Measurements from ENCODE around the gene ALDOB.

The ALDOB gene

DNA sequence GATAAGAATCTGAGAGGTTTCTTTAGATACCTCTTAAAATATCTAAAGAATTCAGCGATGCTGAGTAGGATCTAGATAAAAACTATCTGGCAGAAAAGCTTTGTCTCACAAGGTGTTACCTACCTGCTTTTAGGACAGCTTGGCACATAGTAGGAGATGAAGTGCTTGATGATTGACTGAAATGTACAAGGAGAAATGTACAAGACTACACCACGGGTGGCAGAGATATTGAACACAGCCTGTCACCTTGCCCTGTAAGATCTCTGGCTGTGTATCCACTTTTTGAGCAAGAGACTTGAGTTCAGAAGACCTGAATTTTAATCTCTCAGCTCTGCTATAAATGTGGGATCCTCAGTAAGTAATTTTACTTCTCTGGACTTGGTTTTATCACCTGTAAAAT is 15.7 kb downstream of the ALDOB start:
- peaks cover 0 to 27% of the 10 kb centered on the region in 2 donors for H3K36me3 ChIP-seq (ENCODE audit: control insufficient read depth in 1 of 2, insufficient read depth in 2 of 2, low read length in 2 of 2)
- peaks cover 6 to 38% of the 10 kb centered on the region in 2 donors for H3K9me3 ChIP-seq (ENCODE audit: control insufficient read depth in 1 of 2, low read length in 2 of 2)
- no peaks in the 10 kb centered on the region for H3K4me1 ChIP-seq (ENCODE audit: control insufficient read depth in 1 of 2, insufficient read depth in 2 of 2, low read length in 2 of 2)
- no peak overlapping the region for H3K4me3 ChIP-seq (ENCODE audit: low read depth in 1 of 2, low read length in 2 of 2)
- H3K27ac ChIP-seq (ENCODE audit: low read length), result no peak overlapping the region
- no peaks in the 10 kb centered on the region for H3K27me3 ChIP-seq (ENCODE audit: low read depth, low read length)

DNA sequence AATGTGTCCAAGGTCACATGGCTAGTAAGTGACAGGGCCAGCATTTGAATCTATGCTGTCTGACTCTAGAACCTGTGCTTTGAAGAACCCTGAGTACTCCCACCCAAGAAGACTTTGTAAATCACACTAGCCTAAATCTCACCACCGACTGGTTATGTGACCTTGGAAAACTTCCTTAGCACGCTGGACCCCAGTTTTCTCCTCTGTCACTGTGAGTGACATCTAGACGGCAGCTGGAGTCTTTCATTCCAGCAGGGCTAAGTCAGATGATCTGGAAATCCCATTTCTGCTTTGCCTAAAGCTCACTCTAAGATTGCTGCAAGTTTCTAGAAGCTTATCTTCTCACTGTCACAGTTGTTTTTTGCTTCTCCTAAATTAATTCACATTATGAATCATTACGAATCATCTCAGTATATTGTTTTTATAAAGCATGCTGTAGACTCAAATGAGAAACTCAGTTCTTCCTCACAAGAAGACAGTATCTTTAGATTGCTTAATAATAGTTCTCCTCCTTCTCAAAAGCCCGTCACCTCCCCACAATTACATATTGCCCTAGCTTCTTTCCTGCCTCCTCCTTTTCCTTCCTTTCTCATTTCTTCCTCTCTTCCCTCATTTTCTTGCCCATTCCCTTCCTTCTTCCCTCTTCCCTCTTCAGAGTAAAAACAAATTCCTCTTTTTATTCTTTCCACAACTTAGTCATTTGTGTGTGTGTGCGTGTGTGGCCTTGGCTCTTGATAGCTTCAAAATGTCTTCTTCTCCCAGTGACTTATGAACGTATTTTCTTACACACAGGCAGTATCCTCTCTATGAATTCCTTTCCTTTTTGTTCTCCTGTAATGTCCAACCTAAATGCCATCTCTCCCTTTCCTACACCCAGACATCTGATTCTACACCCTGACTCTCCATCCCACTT is 16.8 kb downstream of the ALDOB start:
- Histone ChIP-seq H3K36me3 (ENCODE audit: control insufficient read depth in 1 of 2, insufficient read depth in 2 of 2, low read length in 2 of 2) (peaks cover 0 to 34% of the 10 kb centered on the region in 2 donors), H3K27ac (ENCODE audit: low read length) (no peak overlapping the region), H3K9me3 (ENCODE audit: control insufficient read depth in 1 of 2, low read length in 2 of 2) (peaks cover 6 to 47% of the 10 kb centered on the region in 2 donors)

DNA sequence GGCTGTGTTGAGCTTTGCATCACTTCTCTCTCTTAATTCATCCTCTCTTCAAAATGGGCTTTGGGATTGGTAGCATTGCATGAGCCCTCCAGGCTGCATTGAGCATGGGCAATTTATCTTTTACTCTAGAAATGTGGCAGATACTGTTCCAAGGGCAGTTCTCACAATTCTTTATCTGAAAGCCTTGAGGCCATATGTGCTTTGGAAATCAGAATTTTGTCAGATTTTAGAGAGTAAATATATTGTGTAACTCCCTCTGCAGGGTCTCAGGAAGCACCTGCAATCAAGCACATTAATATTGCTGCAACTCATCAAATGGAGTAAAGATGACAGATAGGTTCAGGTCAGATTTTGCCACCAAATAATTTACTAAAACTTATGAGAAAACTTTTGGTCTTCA is 17.6 kb downstream of the ALDOB start:
- Histone ChIP-seq H3K4me3 (ENCODE audit: low read depth in 1 of 2, low read length in 2 of 2) (no peak overlapping the region), H3K36me3 (ENCODE audit: control insufficient read depth in 1 of 2, insufficient read depth in 2 of 2, low read length in 2 of 2) (peaks cover 0 to 42% of the 10 kb centered on the region in 2 donors), H3K27ac (ENCODE audit: low read length) (no peak overlapping the region), H3K9me3 (ENCODE audit: control insufficient read depth in 1 of 2, low read length in 2 of 2) (peaks cover 12 to 55% of the 10 kb centered on the region in 2 donors), H3K4me1 (ENCODE audit: control insufficient read depth in 1 of 2, insufficient read depth in 2 of 2, low read length in 2 of 2) (no peaks in the 10 kb centered on the region), H3K27me3 (ENCODE audit: low read depth, low read length) (no peaks in the 10 kb centered on the region)

More for the DNA sequence above, 16.8 kb downstream of the ALDOB start:
- no peak overlapping the region for H3K4me3 ChIP-seq (ENCODE audit: low read depth in 1 of 2, low read length in 2 of 2)
- no peaks in the 10 kb centered on the region for H3K4me1 ChIP-seq (ENCODE audit: control insufficient read depth in 1 of 2, insufficient read depth in 2 of 2, low read length in 2 of 2)
- no peaks in the 10 kb centered on the region for H3K27me3 ChIP-seq (ENCODE audit: low read depth, low read length)

DNA sequence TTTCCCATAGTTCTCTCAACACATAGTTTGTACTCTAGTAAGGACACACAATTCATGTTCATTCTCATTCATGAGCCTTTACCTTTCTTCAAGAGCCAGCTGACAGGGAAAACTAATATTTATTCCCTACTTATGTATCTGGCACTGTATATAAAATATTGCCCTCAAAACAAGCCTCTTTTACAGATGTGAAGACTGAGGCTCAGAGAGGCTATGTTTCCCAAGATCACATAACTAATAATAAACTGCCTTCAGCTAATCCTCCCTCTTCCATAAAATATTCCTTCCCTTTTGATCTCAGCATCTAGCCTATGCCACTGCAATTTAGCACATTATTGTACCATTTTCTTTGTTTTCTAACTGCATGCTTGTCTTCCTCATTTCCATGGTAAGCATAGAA is 18.2 kb downstream of the ALDOB start:
- peaks cover 0 to 46% of the 10 kb centered on the region in 2 donors for H3K36me3 ChIP-seq (ENCODE audit: control insufficient read depth in 1 of 2, insufficient read depth in 2 of 2, low read length in 2 of 2)
- no peak overlapping the region for H3K27ac ChIP-seq (ENCODE audit: low read length)
- no peaks in the 10 kb centered on the region for H3K4me1 ChIP-seq (ENCODE audit: control insufficient read depth in 1 of 2, insufficient read depth in 2 of 2, low read length in 2 of 2)
- H3K9me3 ChIP-seq (ENCODE audit: control insufficient read depth in 1 of 2, low read length in 2 of 2), result peaks cover 16 to 60% of the 10 kb centered on the region in 2 donors
- no peak overlapping the region for H3K4me3 ChIP-seq (ENCODE audit: low read depth in 1 of 2, low read length in 2 of 2)
- H3K27me3 ChIP-seq (ENCODE audit: low read depth, low read length), result no peaks in the 10 kb centered on the region

DNA sequence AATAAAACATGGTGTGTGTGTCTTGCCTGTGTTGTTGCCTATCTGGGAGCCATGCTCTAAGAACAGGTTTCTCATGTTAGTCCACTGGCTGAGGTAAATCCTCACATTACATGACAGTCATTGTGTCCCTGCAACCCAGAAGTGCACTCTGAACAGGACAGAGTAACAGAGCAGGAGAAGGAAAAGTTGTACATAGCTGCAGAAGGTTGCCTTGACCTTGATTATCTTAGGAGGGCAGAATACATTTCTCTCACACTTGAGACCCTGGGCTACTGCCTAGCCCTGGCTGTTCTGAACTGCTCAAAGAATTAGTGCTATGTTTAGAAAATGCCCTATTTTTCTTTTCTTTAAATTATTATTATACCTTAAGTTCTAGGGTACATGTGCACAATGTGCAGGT is 20.0 kb downstream of the ALDOB start:
- peaks cover 0 to 34% of the 10 kb centered on the region in 2 donors for H3K36me3 ChIP-seq (ENCODE audit: control insufficient read depth in 1 of 2, insufficient read depth in 2 of 2, low read length in 2 of 2)
- H3K9me3 ChIP-seq (ENCODE audit: control insufficient read depth in 1 of 2, low read length in 2 of 2), result peaks cover 24 to 66% of the 10 kb centered on the region in 2 donors
- no peak overlapping the region for H3K4me3 ChIP-seq (ENCODE audit: low read depth in 1 of 2, low read length in 2 of 2)
- H3K4me1 ChIP-seq (ENCODE audit: control insufficient read depth in 1 of 2, insufficient read depth in 2 of 2, low read length in 2 of 2), result no peaks in the 10 kb centered on the region
- no peak overlapping the region for H3K27ac ChIP-seq (ENCODE audit: low read length)
- H3K27me3 ChIP-seq (ENCODE audit: low read depth, low read length), result no peaks in the 10 kb centered on the region

DNA sequence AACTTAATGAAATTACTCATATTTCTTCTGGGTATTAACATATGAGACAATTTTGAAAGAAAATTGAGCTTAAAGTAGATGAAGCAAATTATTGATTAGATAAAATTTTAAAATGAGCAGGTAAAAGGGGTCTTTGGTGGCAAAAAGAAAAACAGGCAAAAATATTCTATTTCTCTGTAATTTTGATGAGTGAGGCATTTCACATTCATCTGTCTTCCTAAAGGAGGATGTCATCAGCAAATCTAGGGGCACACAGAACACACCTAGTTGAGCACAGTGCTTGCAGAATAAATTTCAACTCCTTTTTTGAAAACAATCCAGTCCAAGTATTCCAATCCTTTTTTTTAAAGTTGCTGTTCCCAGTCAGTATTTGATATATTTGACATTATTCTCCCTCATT is 20.7 kb downstream of the ALDOB start:
- Histone ChIP-seq H3K4me3 (ENCODE audit: low read depth in 1 of 2, low read length in 2 of 2) (no peak overlapping the region), H3K9me3 (ENCODE audit: control insufficient read depth in 1 of 2, low read length in 2 of 2) (peaks cover 32 to 71% of the 10 kb centered on the region in 2 donors), H3K4me1 (ENCODE audit: control insufficient read depth in 1 of 2, insufficient read depth in 2 of 2, low read length in 2 of 2) (no peaks in the 10 kb centered on the region), H3K27me3 (ENCODE audit: low read depth, low read length) (no peaks in the 10 kb centered on the region), H3K36me3 (ENCODE audit: control insufficient read depth in 1 of 2, insufficient read depth in 2 of 2, low read length in 2 of 2) (peaks cover 0 to 39% of the 10 kb centered on the region in 2 donors), H3K27ac (ENCODE audit: low read length) (no peak overlapping the region)

DNA sequence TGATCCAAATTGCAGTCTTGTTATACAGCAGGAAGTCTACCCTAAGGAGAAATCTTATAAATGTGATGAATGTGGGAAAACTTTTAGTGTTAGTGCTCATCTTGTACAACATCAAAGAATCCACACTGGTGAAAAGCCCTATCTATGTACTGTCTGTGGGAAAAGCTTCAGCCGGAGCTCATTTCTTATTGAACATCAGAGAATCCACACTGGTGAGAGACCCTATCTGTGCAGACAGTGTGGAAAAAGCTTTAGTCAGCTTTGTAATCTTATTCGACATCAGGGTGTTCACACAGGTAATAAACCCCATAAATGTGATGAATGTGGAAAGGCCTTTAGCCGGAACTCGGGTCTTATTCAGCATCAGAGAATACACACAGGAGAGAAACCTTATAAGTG is 26.5 kb downstream of the ALDOB start:
- peaks cover 44 to 75% of the 10 kb centered on the region in 2 donors for H3K36me3 ChIP-seq (ENCODE audit: control insufficient read depth in 1 of 2, insufficient read depth in 2 of 2, low read length in 2 of 2)
- H3K4me3 ChIP-seq (ENCODE audit: low read depth in 1 of 2, low read length in 2 of 2), result peak overlapping the region; percentile 35 to 49
- H3K27ac ChIP-seq (ENCODE audit: low read length), result no peak overlapping the region
- no peaks in the 10 kb centered on the region for H3K4me1 ChIP-seq (ENCODE audit: control insufficient read depth in 1 of 2, insufficient read depth in 2 of 2, low read length in 2 of 2)
- H3K9me3 ChIP-seq (ENCODE audit: control insufficient read depth in 1 of 2, low read length in 2 of 2), result peaks cover 78 to 81% of the 10 kb centered on the region in 2 donors
- H3K27me3 ChIP-seq (ENCODE audit: low read depth, low read length), result no peaks in the 10 kb centered on the region

DNA sequence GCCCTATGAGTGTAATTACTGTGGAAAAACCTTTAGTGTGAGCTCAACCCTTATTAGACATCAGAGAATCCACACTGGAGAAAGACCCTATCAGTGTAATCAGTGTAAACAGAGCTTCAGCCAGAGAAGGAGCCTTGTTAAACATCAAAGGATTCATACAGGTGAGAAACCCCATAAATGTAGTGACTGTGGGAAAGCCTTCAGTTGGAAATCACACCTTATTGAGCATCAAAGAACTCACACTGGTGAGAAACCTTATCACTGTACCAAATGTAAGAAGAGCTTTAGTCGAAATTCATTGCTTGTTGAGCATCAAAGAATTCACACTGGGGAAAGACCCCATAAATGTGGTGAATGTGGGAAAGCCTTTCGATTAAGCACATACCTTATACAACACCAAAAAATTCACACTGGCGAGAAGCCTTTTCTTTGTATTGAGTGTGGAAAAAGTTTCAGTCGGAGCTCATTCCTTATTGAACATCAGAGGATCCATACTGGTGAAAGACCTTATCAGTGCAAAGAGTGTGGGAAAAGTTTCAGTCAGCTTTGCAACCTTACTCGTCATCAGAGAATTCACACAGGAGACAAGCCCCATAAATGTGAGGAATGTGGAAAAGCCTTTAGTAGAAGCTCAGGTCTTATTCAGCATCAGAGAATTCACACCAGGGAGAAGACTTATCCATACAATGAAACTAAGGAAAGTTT is 27.0 kb downstream of the ALDOB start:
- Histone ChIP-seq H3K36me3 (ENCODE audit: control insufficient read depth in 1 of 2, insufficient read depth in 2 of 2, low read length in 2 of 2) (peaks cover 50 to 78% of the 10 kb centered on the region in 2 donors), H3K9me3 (ENCODE audit: control insufficient read depth in 1 of 2, low read length in 2 of 2) (peaks cover 82 to 83% of the 10 kb centered on the region in 2 donors), H3K4me1 (ENCODE audit: control insufficient read depth in 1 of 2, insufficient read depth in 2 of 2, low read length in 2 of 2) (no peaks in the 10 kb centered on the region), H3K27me3 (ENCODE audit: low read depth, low read length) (no peaks in the 10 kb centered on the region), H3K27ac (ENCODE audit: low read length) (no peak overlapping the region), H3K4me3 (ENCODE audit: low read depth in 1 of 2, low read length in 2 of 2) (peak overlapping the region; percentile 22 to 49)

DNA sequence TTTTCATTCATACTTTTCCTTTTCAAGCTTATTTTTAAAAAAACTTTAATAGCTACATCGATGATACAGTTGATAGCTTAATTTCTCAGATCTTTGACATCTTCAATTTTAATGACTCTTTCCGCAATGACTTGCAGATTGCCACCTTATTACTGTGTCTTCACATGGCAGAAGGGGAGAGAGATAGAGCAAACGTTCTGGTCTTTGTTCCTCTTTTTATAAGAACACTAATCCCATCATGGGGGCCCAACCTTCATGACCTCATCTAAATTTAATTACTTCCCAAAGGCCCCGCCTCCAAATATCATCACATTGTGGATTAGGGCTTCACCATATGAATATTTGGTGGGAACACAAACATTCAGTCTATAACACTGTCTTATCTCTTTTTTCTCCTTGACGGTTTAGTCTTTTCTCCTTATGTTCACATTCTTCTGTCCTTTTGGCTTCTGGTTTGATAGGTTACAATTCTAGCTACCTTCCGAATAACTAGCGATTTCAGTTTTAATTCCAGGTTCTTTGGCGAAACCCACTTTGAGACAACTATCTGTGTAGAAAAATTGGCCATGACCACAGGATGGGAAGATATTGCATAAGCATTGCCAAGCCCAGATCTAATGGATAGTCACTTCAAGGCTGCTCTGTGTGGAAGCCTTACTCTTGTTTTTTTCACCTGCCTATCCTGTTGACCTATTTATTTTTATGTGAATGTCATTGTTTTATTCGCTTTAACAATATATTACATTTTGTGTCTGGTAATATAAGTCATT is 31.9 kb downstream of the ALDOB start:
- Histone ChIP-seq H3K27ac (ENCODE audit: low read length) (no peak overlapping the region), H3K9me3 (ENCODE audit: control insufficient read depth in 1 of 2, low read length in 2 of 2) (peaks cover 50 to 53% of the 10 kb centered on the region in 2 donors), H3K4me1 (ENCODE audit: control insufficient read depth in 1 of 2, insufficient read depth in 2 of 2, low read length in 2 of 2) (peaks cover 7 to 17% of the 10 kb centered on the region in 2 donors), H3K27me3 (ENCODE audit: low read depth, low read length) (no peaks in the 10 kb centered on the region), H3K36me3 (ENCODE audit: control insufficient read depth in 1 of 2, insufficient read depth in 2 of 2, low read length in 2 of 2) (peaks cover 73 to 88% of the 10 kb centered on the region in 2 donors), H3K4me3 (ENCODE audit: low read depth in 1 of 2, low read length in 2 of 2) (peak overlapping the region; percentile 1 to 31)

DNA sequence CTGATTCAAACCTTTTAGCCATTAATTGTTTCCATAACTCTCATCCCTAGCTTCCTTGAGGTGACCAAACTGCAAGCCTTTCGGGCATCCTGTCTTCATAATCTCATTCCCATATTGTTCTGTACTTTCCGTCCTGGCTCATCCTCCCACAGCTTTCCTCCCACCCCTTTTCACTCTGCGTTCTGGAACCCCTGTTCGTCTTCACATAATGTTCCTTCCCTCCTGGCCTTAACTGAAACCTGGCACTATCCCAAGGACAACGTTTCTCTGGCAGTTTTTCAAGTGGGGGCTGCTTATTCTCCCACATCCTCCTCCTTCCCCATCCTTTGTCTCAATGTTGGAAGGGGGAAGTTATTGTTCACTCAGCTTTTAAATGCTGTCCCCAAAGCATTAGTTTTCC is 35.5 kb downstream of the ALDOB start:
- Histone ChIP-seq H3K9me3 (ENCODE audit: control insufficient read depth in 1 of 2, low read length in 2 of 2) (peaks cover 14 to 22% of the 10 kb centered on the region in 2 donors), H3K4me3 (ENCODE audit: low read depth in 1 of 2, low read length in 2 of 2) (peak overlapping the region; percentile 80 to 93), H3K27me3 (ENCODE audit: low read depth, low read length) (no peaks in the 10 kb centered on the region), H3K36me3 (ENCODE audit: control insufficient read depth in 1 of 2, insufficient read depth in 2 of 2, low read length in 2 of 2) (peaks cover 51 to 52% of the 10 kb centered on the region in 2 donors), H3K27ac (ENCODE audit: low read length) (no peak overlapping the region), H3K4me1 (ENCODE audit: control insufficient read depth in 1 of 2, insufficient read depth in 2 of 2, low read length in 2 of 2) (peaks cover 10 to 26% of the 10 kb centered on the region in 2 donors)

DNA sequence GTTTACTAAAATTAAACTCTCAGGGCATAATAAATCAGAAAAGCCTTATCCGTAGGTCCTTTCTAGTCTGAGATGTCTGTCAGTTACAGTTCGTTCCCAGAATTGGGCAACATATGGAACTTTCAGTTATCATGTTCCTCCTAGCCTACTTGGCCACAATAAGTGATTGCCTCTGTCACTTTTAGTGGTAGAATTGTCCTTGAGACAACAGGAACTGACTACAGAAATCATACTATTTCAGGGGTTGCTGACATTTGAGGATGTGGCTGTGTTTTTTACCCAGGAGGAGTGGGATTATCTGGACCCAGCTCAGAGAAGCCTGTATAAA is 36.0 kb downstream of the ALDOB start:
- no peaks in the 10 kb centered on the region for H3K27me3 ChIP-seq (ENCODE audit: low read depth, low read length)
- H3K9me3 ChIP-seq (ENCODE audit: control insufficient read depth in 1 of 2, low read length in 2 of 2), result peaks cover 9 to 17% of the 10 kb centered on the region in 2 donors
- H3K4me1 ChIP-seq (ENCODE audit: control insufficient read depth in 1 of 2, insufficient read depth in 2 of 2, low read length in 2 of 2), result peaks cover 10 to 26% of the 10 kb centered on the region in 2 donors
- peaks cover 46 to 47% of the 10 kb centered on the region in 2 donors for H3K36me3 ChIP-seq (ENCODE audit: control insufficient read depth in 1 of 2, insufficient read depth in 2 of 2, low read length in 2 of 2)
- H3K4me3 ChIP-seq (ENCODE audit: low read depth in 1 of 2, low read length in 2 of 2), result peak overlapping the region; percentile 80 to 93
- peak overlapping the region; percentile 96 for H3K27ac ChIP-seq (ENCODE audit: low read length)
